Activated naive CD8-positive, alpha-beta T cell treated with anti-CD3 and anti-CD28 coated beads, Interleukin-2, amount 10 ng/mL, durations not matched to agents 7 days and 5 days (primary cell): ENCODE data around the gene LYRM1. TPM values are rescaled to one million over a fixed set of nuclear protein-coding genes. Genes with fewer than 3 reads are reported as not detected.
"Not testable (repeated sequence)": the region's sequence is repeated elsewhere in the genome, so short reads cannot be mapped to it uniquely, and the experiment has no call there.

ENCODE experiments used
- ATAC-seq: fragments of 150-1000 bp; cut with Tn5 transposase; one replicate; pipeline ENCODE4 v1.10.0; 2021; ENCODE audit warnings: low read depth, moderate library complexity
- POLR2A ChIA-PET: fragments of 350-600 bp; sonication (Branson Sonifier 250); formaldehyde crosslinking; loops from one replicate; lab custom pipeline; 2021; ENCODE audit warnings: antibody characterized with exemption; lab: Charles Lee
- DNase-seq: peaks from one replicate; pipeline ENCODE4 v3.0.0; 2021
- H3K27ac Mint-ChIP-seq: one replicate; pipeline ENCODE4 v1.8.0; 2022; ENCODE audit warnings: mild to moderate bottlenecking, mixed read lengths
- H3K27me3 Mint-ChIP-seq: one replicate; pipeline ENCODE4 v1.8.0; 2022; ENCODE audit warnings: mild to moderate bottlenecking, moderate library complexity, mixed read lengths
- H3K36me3 Mint-ChIP-seq: one replicate; pipeline ENCODE4 v1.8.0; 2021; ENCODE audit warnings: mild to moderate bottlenecking, mixed read lengths
- H3K4me1 Mint-ChIP-seq: one replicate; pipeline ENCODE4 v1.8.0; 2021; ENCODE audit warnings: mixed read lengths
- H3K4me3 Mint-ChIP-seq: one replicate; pipeline ENCODE4 v1.8.0; 2022; ENCODE audit warnings: mild to moderate bottlenecking, moderate library complexity, mixed read lengths
- H3K9me3 Mint-ChIP-seq: one replicate; pipeline ENCODE4 v1.8.0; 2021; ENCODE audit warnings: mixed read lengths
- total RNA-seq, 2 experiments: library from RNA; stranded (reverse); gene quantifications; one replicate each; pipeline ENCODE4 v1.2.3, GENCODE V29; 2021

The LYRM1 gene
- total RNA-seq, 2 experiments from 2014 or later, result 24.9 to 26.9 TPM

DNA sequence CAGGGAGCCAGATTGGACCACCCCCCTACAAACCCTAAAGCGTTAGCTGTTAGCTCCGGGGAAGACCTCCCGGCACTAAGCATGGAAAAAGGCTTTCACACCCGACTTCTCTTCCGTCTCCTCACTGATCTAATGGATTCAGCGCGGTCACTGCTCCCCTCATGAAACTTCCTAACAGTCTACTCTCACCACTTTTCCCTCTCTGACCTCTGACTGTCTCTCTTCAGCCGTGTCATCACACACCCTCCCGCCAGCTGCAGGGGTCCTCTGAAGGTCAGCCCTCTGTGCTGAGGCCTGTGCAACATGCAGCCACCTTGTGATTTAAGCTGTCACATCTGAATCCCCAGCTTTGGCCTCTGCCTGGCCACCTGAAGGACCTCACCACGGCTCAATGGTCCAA lies 15.7 kb downstream of the LYRM1 start:
- H3K4me3 Mint-ChIP-seq, result no peak overlapping the region
- DNase-seq (no peak), ATAC-seq (no peak)
- no peaks in the 10 kb centered on the region for H3K27me3 Mint-ChIP-seq
- POLR2A ChIA-PET, result no interaction called here
- H3K9me3 Mint-ChIP-seq, result no peaks in the 10 kb centered on the region
- no peak overlapping the region for H3K27ac Mint-ChIP-seq
- H3K4me1 Mint-ChIP-seq, result peaks cover 42% of the 10 kb centered on the region
- H3K36me3 Mint-ChIP-seq, result peaks cover 32% of the 10 kb centered on the region

DNA sequence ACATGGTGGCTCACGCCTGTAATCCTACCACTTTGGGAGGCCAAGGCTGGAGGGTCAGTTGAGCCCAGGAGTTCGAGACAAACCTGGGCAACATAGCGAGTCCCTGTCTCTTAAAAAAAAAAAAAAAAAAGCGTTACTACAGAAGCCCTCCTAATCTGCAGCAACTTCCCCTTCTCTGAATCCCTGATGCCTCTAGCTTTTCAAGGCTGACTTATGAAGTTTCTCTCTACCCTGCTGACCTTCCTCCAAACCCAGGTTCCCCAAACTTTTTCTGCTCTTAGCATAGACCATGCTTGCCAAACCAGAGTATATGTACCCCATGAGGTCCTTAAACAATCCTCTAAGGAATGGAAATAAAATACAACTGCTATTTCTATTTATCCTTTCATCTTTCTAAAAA lies 16.4 kb downstream of the LYRM1 start:
- DNase-seq (no peak), ATAC-seq (no peak)
- POLR2A ChIA-PET, result no interaction called here
- peaks cover 35% of the 10 kb centered on the region for H3K36me3 Mint-ChIP-seq
- peaks cover 37% of the 10 kb centered on the region for H3K4me1 Mint-ChIP-seq
- H3K4me3 Mint-ChIP-seq, result no peak overlapping the region
- H3K27ac Mint-ChIP-seq, result no peak overlapping the region
- no peaks in the 10 kb centered on the region for H3K27me3 Mint-ChIP-seq
- H3K9me3 Mint-ChIP-seq, result no peaks in the 10 kb centered on the region

DNA sequence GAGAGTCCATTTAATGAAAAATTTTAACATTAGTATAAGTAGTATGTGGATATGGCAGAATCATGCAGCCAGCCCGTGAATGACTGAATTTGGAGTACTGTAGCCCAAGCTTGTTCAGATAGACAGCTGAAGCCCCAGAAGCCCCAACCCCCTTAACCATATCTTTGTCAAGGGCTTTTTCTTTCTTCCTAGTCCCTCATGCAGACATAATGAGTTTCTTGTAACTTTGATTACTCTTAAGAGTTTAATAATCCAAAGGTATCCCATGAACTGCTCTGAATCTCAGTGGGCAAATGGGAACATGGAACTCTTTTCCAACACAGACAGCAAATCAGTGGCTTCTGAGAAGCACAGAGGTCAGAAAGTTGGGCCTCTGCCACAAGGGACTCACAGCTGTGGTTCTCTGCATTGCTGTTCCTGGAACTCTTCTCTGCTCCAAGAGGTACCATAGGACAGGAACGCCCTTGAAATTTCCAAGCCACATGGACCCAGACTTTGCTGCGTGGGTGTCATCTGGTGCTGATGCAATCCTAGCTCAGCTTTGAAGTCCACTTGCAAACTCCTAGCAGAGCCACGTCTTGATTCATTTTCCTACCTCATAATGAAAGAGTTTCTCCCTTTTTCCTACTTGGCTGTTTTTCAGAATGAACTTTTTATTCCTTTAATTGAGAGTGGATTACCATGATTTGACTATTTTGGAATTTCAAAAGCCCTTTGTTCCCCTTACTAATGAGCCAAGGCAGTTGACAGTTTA lies 18.1 kb downstream of the LYRM1 start:
- POLR2A ChIA-PET, result interaction anchor here (1.2 kb wide), 1 partner anchor 8 kb away, joined by 3 read pairs; no protein-coding TSS in a partner anchor
- H3K36me3 Mint-ChIP-seq, result peaks cover 38% of the 10 kb centered on the region
- no peaks in the 10 kb centered on the region for H3K27me3 Mint-ChIP-seq
- H3K4me3 Mint-ChIP-seq, result no peak overlapping the region
- H3K4me1 Mint-ChIP-seq, result peaks cover 31% of the 10 kb centered on the region
- peak overlapping the region; percentile 32 for H3K27ac Mint-ChIP-seq
- no peaks in the 10 kb centered on the region for H3K9me3 Mint-ChIP-seq
- DNase-seq (no peak), ATAC-seq (no peak)

DNA sequence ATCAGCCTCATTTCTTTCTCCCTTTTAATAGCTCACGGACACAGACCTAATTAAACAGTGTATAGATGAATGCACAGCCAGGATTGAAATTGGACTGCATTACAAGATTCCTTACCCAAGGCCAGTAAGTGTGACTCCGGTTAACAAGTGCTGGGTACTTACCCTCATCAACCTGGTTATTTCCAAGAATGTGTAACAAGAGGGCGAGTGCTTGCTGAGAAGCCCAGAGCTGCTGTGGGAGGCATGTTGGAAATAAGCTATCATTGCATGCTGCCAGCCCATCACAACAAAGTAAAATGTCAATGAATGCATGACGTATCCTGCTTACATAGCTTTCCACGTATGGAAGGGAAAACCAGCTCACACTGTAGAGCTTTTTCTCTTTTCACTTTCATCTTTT lies 19.5 kb downstream of the LYRM1 start:
- no peak overlapping the region for H3K4me3 Mint-ChIP-seq
- ATAC-seq (no peak), DNase-seq (no peak)
- H3K27ac Mint-ChIP-seq, result no peak overlapping the region
- POLR2A ChIA-PET, result interaction anchor here (0.8 to 1.4 kb wide), 4 partner anchors 9 to 46 kb away, joined by 3 read pairs; no protein-coding TSS in a partner anchor
- peaks cover 40% of the 10 kb centered on the region for H3K36me3 Mint-ChIP-seq
- no peaks in the 10 kb centered on the region for H3K9me3 Mint-ChIP-seq
- H3K27me3 Mint-ChIP-seq, result no peaks in the 10 kb centered on the region
- H3K4me1 Mint-ChIP-seq, result peaks cover 26% of the 10 kb centered on the region

DNA sequence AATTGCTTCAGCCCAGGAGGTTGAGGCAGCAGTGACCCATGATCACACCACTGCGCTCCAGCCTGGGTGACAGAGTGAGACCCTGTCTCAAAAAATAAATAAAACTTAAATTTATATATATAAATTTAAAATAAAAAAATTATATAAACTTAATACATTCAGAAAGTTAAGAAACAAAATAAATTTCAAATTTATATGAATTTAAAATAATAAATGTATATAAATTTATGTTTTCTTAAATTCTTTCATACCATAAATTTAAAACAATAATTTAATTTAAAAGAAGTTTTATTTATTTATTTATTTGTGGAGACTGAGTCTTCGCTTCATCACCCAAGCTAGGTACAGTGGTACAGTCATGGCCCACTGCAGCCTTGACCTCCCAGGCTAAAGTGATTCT lies 20.2 kb downstream of the LYRM1 start:
- H3K9me3 Mint-ChIP-seq, result no peaks in the 10 kb centered on the region
- H3K36me3 Mint-ChIP-seq, result peaks cover 41% of the 10 kb centered on the region
- ATAC-seq (no peak), DNase-seq (no peak)
- no peak overlapping the region for H3K4me3 Mint-ChIP-seq
- POLR2A ChIA-PET, result interaction anchor here (0.8 to 1.4 kb wide), 2 partner anchors 17 to 34 kb away, joined by 3 read pairs; no protein-coding TSS in a partner anchor
- no peaks in the 10 kb centered on the region for H3K27me3 Mint-ChIP-seq
- H3K27ac Mint-ChIP-seq, result no peak overlapping the region
- peaks cover 22% of the 10 kb centered on the region for H3K4me1 Mint-ChIP-seq

DNA sequence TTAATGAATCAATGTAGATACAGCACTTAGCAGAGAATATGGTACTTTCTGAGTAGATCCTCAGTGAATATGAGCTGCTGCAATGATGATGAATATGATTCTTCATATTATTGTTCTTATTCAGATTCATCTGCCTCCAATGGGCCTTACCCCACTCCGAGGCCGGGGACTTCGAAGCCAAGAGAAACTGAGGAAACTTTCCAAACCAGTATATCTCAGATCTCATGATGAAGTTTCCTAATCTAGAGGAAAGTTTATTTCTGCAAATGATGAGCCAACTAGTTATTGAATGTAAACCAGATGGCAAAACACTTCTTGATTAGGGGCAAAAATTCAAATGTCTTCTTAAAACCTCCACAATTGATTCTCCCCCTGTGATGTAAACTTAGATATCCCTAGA lies 23.3 kb downstream of the LYRM1 start:
- ATAC-seq (no peak), DNase-seq (no peak)
- Mint-ChIP-seq H3K9me3 (no peaks in the 10 kb centered on the region), H3K27ac (no peak overlapping the region), H3K27me3 (no peaks in the 10 kb centered on the region), H3K36me3 (peaks cover 26% of the 10 kb centered on the region), H3K4me1 (peaks cover 9% of the 10 kb centered on the region), H3K4me3 (no peak overlapping the region)
- POLR2A ChIA-PET, result no interaction called here

DNA sequence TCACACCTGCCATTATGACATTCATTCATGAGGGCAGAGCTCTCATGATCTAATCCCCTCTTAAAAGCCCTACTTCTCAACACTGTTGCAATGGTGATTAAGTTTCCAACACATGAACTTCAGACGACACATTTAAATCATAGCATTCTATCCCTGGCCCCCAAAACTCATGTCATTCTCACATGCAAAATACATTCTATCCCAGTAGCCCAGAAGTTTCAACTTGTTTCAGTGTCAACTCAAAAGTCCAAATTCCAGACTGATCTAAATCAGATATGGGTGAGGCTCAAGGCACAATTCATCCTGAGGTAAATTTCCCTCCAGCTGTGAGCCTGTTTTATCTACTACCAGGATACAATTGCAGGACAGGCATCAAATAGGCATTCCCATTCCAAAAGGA lies 25.2 kb downstream of the LYRM1 start:
- POLR2A ChIA-PET, result no interaction called here
- Mint-ChIP-seq H3K27ac (no peak overlapping the region), H3K4me1 (no peaks in the 10 kb centered on the region), H3K36me3 (peaks cover 23% of the 10 kb centered on the region), H3K27me3 (no peaks in the 10 kb centered on the region), H3K4me3 (no peak overlapping the region), H3K9me3 (no peaks in the 10 kb centered on the region)
- ATAC-seq (no peak), DNase-seq (no peak)

DNA sequence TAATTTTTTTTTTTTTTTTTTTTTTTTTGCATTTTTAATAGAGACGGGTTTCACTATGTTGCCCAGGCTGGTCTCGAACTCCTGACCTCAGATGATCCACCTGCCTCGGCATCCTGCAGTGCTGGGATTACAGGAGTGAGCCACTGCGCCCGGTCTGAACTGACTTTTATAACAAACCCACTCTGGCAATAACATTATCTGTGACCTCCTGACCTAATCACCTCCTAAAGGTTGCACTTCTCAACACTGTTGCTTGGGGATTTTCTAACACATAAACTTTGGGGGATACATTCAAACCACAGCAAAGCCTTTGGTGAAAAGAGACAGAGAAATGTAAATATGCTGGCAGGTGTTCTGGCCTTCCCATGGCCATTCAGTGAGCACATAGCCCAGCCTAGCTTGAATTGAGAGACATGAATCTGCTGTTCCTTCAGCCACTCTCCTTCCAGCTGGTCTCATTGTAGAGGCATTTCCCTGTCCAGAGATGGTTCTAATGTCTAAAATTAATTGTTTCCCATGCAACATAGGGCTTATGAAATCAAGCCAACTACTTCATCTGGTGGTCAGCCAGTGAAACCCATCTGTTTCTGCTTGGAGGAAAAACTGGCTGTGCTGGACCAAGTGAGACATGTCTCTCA lies 28.3 kb downstream of the LYRM1 start:
- DNase-seq (no peak), ATAC-seq (no peak)
- Mint-ChIP-seq H3K27ac (no peak overlapping the region), H3K27me3 (peaks cover 2% of the 10 kb centered on the region), H3K36me3 (peaks cover 17% of the 10 kb centered on the region), H3K4me3 (no peak overlapping the region), H3K9me3 (no peaks in the 10 kb centered on the region), H3K4me1 (no peaks in the 10 kb centered on the region)
- POLR2A ChIA-PET, result interaction anchor here (1.3 kb wide), 1 partner anchor 9 kb away, joined by 4 read pairs; no protein-coding TSS in a partner anchor

DNA sequence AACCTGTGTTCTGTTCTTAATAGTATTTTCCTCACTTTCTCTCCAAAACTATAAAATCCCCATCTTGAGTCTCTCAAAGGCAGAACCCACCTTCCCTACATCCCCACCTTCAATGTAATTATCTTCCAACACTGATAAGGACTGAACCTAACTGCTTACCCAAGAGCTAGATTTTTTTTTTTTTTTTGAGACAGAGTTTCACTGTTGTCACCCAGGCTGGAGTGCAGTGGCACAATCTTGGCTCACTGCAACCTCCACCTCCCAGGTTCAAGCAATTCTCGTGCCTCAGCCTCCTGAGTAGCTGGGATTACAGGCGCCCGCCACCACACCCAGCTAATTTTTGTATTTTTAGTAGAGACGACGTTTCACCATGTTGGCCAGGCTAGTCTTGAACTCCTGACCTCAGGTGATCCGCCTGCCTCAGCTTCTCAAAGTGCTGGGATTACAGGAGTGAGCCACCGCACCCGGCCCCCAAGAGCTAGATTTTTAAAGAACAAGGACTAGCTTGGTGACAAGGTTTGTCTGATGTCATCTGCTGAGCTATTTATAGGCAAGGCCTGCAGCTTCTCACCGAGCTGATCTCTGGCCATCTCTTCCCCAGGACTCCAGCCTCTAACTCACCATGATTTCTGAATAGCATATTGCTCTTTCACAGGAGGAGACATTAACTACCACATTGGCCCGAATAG lies 29.2 kb downstream of the LYRM1 start:
- POLR2A ChIA-PET, result interaction anchor here (1.3 kb wide), 1 partner anchor 9 kb away, joined by 4 read pairs; no protein-coding TSS in a partner anchor
- not testable (repeated sequence) for H3K9me3 Mint-ChIP-seq, H3K27me3 Mint-ChIP-seq, H3K4me1 Mint-ChIP-seq, ATAC-seq, H3K27ac Mint-ChIP-seq, DNase-seq, H3K4me3 Mint-ChIP-seq
- peaks cover 17% of the 10 kb centered on the region for H3K36me3 Mint-ChIP-seq

DNA sequence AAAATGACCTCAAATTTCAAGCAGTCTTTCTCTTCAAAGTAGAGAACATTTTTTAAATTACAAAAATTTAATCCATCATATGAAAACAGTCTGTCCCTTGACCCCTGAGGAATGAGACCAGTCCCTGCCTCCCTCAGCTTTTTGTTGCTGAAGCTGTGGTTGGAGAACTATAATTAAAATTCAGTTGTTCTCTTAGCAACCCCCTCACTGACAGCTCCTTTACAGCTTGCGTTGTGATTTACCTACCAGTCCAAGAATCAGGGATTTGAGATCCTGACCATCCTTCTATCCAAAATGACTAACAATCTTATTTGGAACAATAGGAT lies 29.8 kb downstream of the LYRM1 start:
- no peak for DNase-seq
- no peak overlapping the region for H3K4me3 Mint-ChIP-seq
- no peak overlapping the region for H3K27ac Mint-ChIP-seq
- H3K27me3 Mint-ChIP-seq, result peaks cover 4% of the 10 kb centered on the region
- H3K4me1 Mint-ChIP-seq, result no peaks in the 10 kb centered on the region
- H3K9me3 Mint-ChIP-seq, result no peaks in the 10 kb centered on the region
- peaks cover 14% of the 10 kb centered on the region for H3K36me3 Mint-ChIP-seq
- ATAC-seq, result no peak
- POLR2A ChIA-PET, result interaction anchor here (1.3 kb wide), 1 partner anchor 8 kb away, joined by 4 read pairs; no protein-coding TSS in a partner anchor

DNA sequence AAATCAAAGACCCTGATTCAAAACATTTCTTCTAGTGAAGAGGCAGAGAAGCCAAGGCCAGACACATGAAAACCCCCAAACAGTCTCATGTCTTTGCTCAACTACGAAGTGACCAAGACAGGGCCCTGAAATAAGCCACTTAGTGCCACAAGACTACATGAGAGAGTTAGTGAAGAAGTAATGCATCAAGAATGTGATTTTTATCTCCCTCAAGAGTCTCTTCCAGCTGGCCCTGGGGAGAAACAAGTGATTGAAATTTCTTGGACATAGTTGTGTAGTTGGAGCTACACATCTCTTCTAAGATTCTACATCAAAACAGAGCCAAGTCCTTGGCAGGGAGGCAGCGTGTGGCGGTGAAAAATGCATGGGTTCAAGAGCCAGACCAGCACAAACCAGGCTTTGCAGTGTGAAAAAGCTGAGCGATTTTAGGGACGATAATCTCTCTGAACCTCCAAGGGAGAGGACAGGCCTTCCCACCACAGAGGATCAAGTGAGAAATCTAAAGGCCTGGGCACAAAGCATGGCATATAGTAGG lies 30.6 kb downstream of the LYRM1 start:
- H3K4me3 Mint-ChIP-seq, result no peak overlapping the region
- no peaks in the 10 kb centered on the region for H3K4me1 Mint-ChIP-seq
- no peaks in the 10 kb centered on the region for H3K9me3 Mint-ChIP-seq
- POLR2A ChIA-PET, result no interaction called here
- peaks cover 4% of the 10 kb centered on the region for H3K27me3 Mint-ChIP-seq
- ATAC-seq (no peak), DNase-seq (no peak)
- peaks cover 7% of the 10 kb centered on the region for H3K36me3 Mint-ChIP-seq
- no peak overlapping the region for H3K27ac Mint-ChIP-seq

DNA sequence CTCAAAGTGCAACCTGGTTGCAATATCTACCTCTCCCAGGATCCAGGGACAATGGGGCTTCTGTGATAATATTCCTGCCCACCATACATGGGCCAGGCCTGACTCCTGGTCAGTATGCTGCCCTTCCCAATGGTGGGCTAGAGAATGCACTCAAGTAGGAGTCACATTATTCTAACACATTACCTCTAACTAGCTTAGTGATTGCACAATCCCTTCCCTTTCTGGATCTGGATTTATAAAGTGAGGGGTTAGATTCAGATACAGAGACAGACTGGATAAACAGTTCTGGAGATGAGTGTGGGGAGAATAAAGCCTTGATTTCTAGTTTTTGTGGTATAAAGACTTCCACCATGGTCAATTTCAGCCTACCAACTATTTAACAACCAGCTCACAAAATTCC lies 33.0 kb downstream of the LYRM1 start:
- Mint-ChIP-seq H3K27ac (no peak overlapping the region), H3K27me3 (peaks cover 4% of the 10 kb centered on the region), H3K4me3 (no peak overlapping the region), H3K36me3 (peaks cover 2% of the 10 kb centered on the region), H3K4me1 (peaks cover 2% of the 10 kb centered on the region), H3K9me3 (no peaks in the 10 kb centered on the region)
- DNase-seq (no peak), ATAC-seq (no peak)
- POLR2A ChIA-PET, result no interaction called here

DNA sequence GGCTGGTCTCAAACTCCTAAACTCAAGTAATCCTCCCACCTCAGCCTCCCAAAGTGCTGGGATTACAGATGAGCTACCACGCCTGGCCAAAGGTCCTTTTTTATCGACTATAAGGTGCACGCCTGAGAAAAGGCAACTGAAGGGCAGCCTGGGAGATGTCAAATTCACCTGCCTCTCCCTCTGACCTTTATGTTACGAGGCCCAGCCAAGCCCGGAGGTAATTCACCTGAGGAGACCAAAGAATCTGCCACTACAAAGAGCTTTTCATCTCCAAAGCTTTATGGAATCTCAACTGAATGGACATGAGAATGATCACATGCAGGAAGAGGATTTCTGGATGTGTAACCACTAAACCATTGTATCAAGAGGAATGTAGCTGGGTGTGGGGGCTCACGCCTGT lies 37.2 kb downstream of the LYRM1 start:
- POLR2A ChIA-PET, result interaction anchor here (0.9 kb wide), 2 partner anchors 8 to 26 kb away, joined by 4 read pairs; no protein-coding TSS in a partner anchor
- H3K27ac Mint-ChIP-seq, result no peak overlapping the region
- no peak for DNase-seq

More for the DNA sequence above, 37.2 kb downstream of the LYRM1 start:
- Mint-ChIP-seq H3K27me3 (peaks cover 4% of the 10 kb centered on the region), H3K36me3 (no peaks in the 10 kb centered on the region), H3K4me3 (no peak overlapping the region), H3K4me1 (peaks cover 15% of the 10 kb centered on the region), H3K9me3 (no peaks in the 10 kb centered on the region)
- ATAC-seq, result no peak
